Measurements from ENCODE around the gene ITPR1.

- TF ChIP-seq CTCF (IDR thresholded peaks at IDR 0.05) (no peak), EP300 (IDR thresholded peaks at IDR 0.05) (no peak)
Observed at GRCh38 chr3:4601892-4602291, 108.7 kb downstream of the ITPR1 start.
